HUES64 (cell line): ENCODE data around the gene ZGLP1.

Experiments
- H3K27ac ChIP-seq: 2 replicates; pipeline ENCODE4 v1.7.0; 2013; ENCODE audit warnings: low read depth, low read length, inconsistent platforms
- H3K27me3 ChIP-seq: 2 replicates; pipeline ENCODE4 v1.6.1; 2013; ENCODE audit warnings: mild to moderate bottlenecking, low read length; ENCODE audit not compliant: insufficient read depth
- H3K36me3 ChIP-seq: 2 replicates; pipeline ENCODE4 v1.6.1; 2013; ENCODE audit warnings: mild to moderate bottlenecking, low read length; ENCODE audit not compliant: insufficient read depth
- H3K4me1 ChIP-seq: 2 replicates; pipeline ENCODE4 v1.6.1; 2013; ENCODE audit warnings: mild to moderate bottlenecking, low read length, moderate library complexity; ENCODE audit not compliant: insufficient read depth
- H3K4me3 ChIP-seq: 2 replicates; pipeline ENCODE4 v1.5.1; 2013; ENCODE audit warnings: mild to moderate bottlenecking, low read length, moderate library complexity
- H3K9ac ChIP-seq: 2 replicates; pipeline ENCODE4 v1.6.1; 2013; ENCODE audit warnings: mild to moderate bottlenecking, low read depth, low read length
- H3K9me3 ChIP-seq: 2 replicates; pipeline ENCODE4 v1.6.1; 2013; ENCODE audit warnings: low read depth, low read length; ENCODE audit not compliant: insufficient read depth
- WGBS: fragments of 150-250, 120-280 bp; methylation state at CpG from one replicate; pipeline ENCODE4 v1.1.7; 2013; ENCODE audit warnings: missing lambda C conversion rate; 5-methylcytosine and 5-hydroxymethylcytosine counted together

ZGLP1 gene

GRCh38 chr19:10306327-10306726 lies 3.3 kb downstream of the ZGLP1 start:
- no peaks in the 10 kb centered on the region for H3K9me3 ChIP-seq
- H3K4me1 ChIP-seq = no peaks in the 10 kb centered on the region
- H3K27me3 ChIP-seq = no peaks in the 10 kb centered on the region
- no peak overlapping the region for H3K9ac ChIP-seq
- H3K36me3 ChIP-seq = peaks cover 15% of the 10 kb centered on the region
- WGBS = 92% methylated on average over 2 of the region's 5 CpGs
- no peak overlapping the region for H3K4me3 ChIP-seq
- H3K27ac ChIP-seq = no peak overlapping the region

- peaks cover 14% of the 10 kb centered on the region for H3K36me3 ChIP-seq
- WGBS = 92% methylated on average over 17 of the region's 17 CpGs
- no peak overlapping the region for H3K9ac ChIP-seq
- H3K27me3 ChIP-seq = no peaks in the 10 kb centered on the region
- H3K4me1 ChIP-seq = no peaks in the 10 kb centered on the region
- no peak overlapping the region for H3K4me3 ChIP-seq
- H3K27ac ChIP-seq = no peak overlapping the region
- H3K9me3 ChIP-seq = no peaks in the 10 kb centered on the region
These were observed 4.3 kb downstream of the ZGLP1 start for GRCh38 chr19:10305139-10305806.

GRCh38 chr19:10299545-10300458 lies 9.8 kb downstream of the ZGLP1 start:
- H3K4me1 ChIP-seq = no peaks in the 10 kb centered on the region; the same call in 1 of the 2 replicates
- whole genome bisulfite sequencing = 79% methylated on average over 14 of the region's 14 CpGs
- no peak overlapping the region for H3K27ac ChIP-seq
- no peak overlapping the region for H3K4me3 ChIP-seq
- no peak overlapping the region for H3K9ac ChIP-seq
- H3K9me3 ChIP-seq = no peaks in the 10 kb centered on the region
- H3K36me3 ChIP-seq = peaks cover 7% of the 10 kb centered on the region; the same call in 1 of the 2 replicates
- H3K27me3 ChIP-seq = peaks cover 39% of the 10 kb centered on the region

GRCh38 chr19:10295847-10296591 lies 13.6 kb downstream of the ZGLP1 start:
- Histone ChIP-seq H3K9ac (no peak overlapping the region), H3K27ac (no peak overlapping the region), H3K4me1 (no peaks in the 10 kb centered on the region; the same call in 1 of the 2 replicates), H3K9me3 (no peaks in the 10 kb centered on the region), H3K27me3 (peaks cover 76% of the 10 kb centered on the region), H3K36me3 (no peaks in the 10 kb centered on the region), H3K4me3 (peak overlapping the region; percentile 35)
- whole genome bisulfite sequencing = 2% methylated on average over 58 of the region's 58 CpGs

- H3K27ac ChIP-seq = no peak overlapping the region
- peak overlapping the region; percentile 35 for H3K4me3 ChIP-seq
- WGBS = 7% methylated on average over 48 of the region's 48 CpGs
- H3K27me3 ChIP-seq = peaks cover 83% of the 10 kb centered on the region
- no peaks in the 10 kb centered on the region for H3K36me3 ChIP-seq
- no peaks in the 10 kb centered on the region; the same call in 1 of the 2 replicates for H3K4me1 ChIP-seq
- H3K9me3 ChIP-seq = no peaks in the 10 kb centered on the region
- no peak overlapping the region for H3K9ac ChIP-seq
These were observed 14.2 kb downstream of the ZGLP1 start for GRCh38 chr19:10295305-10295846.

GRCh38 chr19:10294368-10294697 lies 15.3 kb downstream of the ZGLP1 start:
- H3K27me3 ChIP-seq = peaks cover 86% of the 10 kb centered on the region
- H3K4me3 ChIP-seq = no peak overlapping the region
- H3K4me1 ChIP-seq = no peaks in the 10 kb centered on the region; the same call in 1 of the 2 replicates
- WGBS = 9% methylated on average over 25 of the region's 25 CpGs
- no peak overlapping the region for H3K27ac ChIP-seq
- no peak overlapping the region for H3K9ac ChIP-seq
- H3K9me3 ChIP-seq = no peaks in the 10 kb centered on the region
- no peaks in the 10 kb centered on the region for H3K36me3 ChIP-seq

GRCh38 chr19:10293637-10294367 lies 15.8 kb downstream of the ZGLP1 start:
- Histone ChIP-seq H3K27me3 (peaks cover 91% of the 10 kb centered on the region), H3K4me1 (no peaks in the 10 kb centered on the region; the same call in 1 of the 2 replicates), H3K27ac (no peak overlapping the region), H3K36me3 (no peaks in the 10 kb centered on the region), H3K4me3 (no peak overlapping the region), H3K9me3 (no peaks in the 10 kb centered on the region), H3K9ac (no peak overlapping the region)
- WGBS = 23% methylated on average over 49 of the region's 49 CpGs

GRCh38 chr19:10292789-10293636 lies 16.6 kb downstream of the ZGLP1 start:
- Histone ChIP-seq H3K4me1 (no peaks in the 10 kb centered on the region; the same call in 1 of the 2 replicates), H3K4me3 (peak overlapping the region; percentile 44), H3K27me3 (peaks cover 96% of the 10 kb centered on the region), H3K27ac (no peak overlapping the region), H3K9ac (no peak overlapping the region), H3K9me3 (no peaks in the 10 kb centered on the region), H3K36me3 (no peaks in the 10 kb centered on the region)
- 20% methylated on average over 56 of the region's 56 CpGs for WGBS

- H3K36me3 ChIP-seq = no peaks in the 10 kb centered on the region
- no peak overlapping the region for H3K9ac ChIP-seq
- 2% methylated on average over 45 of the region's 45 CpGs for WGBS
- H3K9me3 ChIP-seq = no peaks in the 10 kb centered on the region
- peak overlapping the region; percentile 54 for H3K4me3 ChIP-seq
- no peak overlapping the region for H3K27ac ChIP-seq
- no peaks in the 10 kb centered on the region; the same call in 1 of the 2 replicates for H3K4me1 ChIP-seq
- peaks cover 98% of the 10 kb centered on the region for H3K27me3 ChIP-seq
These were observed 17.3 kb downstream of the ZGLP1 start for GRCh38 chr19:10292206-10292788.
